Neural cell (in vitro differentiated cells): ENCODE data around the gene SELENON.

Source experiments
- CTCF ChIP-seq: fragments of 450-650 bp; IDR thresholded peaks from 2 replicates; pipeline ENCODE4 v1.5.1; 2014; ENCODE audit warnings: antibody characterized with exemption, mild to moderate bottlenecking, moderate library complexity; ENCODE audit not compliant: poor library complexity, severe bottlenecking
- EP300 ChIP-seq: fragments of 450-650 bp; conservative IDR thresholded peaks from 2 replicates; pipeline ENCODE4 v1.6.1; 2014; ENCODE audit warnings: antibody characterized with exemption, mild to moderate bottlenecking, moderate library complexity; ENCODE audit not compliant: poor library complexity, severe bottlenecking
- EZH2 ChIP-seq: fragments of 200-600, 300-800 bp; shearing (Covaris generic), sonication (generic); IDR thresholded peaks from 2 replicates; pipeline ENCODE4 v1.6.1; 2014; ENCODE audit warnings: antibody characterized with exemption, low read length, borderline replicate concordance, mild to moderate bottlenecking; ENCODE audit not compliant: insufficient read depth, poor library complexity, severe bottlenecking
- POLR2AphosphoS5 ChIP-seq: IDR thresholded peaks from 2 replicates; pipeline ENCODE4 v1.6.1; 2012
- TF ChIP-seq, protein P1 (sequence below): IDR thresholded peaks from 2 replicates; pipeline ENCODE4 v1.6.1; 2012; ENCODE audit warnings: borderline replicate concordance

DNA sequence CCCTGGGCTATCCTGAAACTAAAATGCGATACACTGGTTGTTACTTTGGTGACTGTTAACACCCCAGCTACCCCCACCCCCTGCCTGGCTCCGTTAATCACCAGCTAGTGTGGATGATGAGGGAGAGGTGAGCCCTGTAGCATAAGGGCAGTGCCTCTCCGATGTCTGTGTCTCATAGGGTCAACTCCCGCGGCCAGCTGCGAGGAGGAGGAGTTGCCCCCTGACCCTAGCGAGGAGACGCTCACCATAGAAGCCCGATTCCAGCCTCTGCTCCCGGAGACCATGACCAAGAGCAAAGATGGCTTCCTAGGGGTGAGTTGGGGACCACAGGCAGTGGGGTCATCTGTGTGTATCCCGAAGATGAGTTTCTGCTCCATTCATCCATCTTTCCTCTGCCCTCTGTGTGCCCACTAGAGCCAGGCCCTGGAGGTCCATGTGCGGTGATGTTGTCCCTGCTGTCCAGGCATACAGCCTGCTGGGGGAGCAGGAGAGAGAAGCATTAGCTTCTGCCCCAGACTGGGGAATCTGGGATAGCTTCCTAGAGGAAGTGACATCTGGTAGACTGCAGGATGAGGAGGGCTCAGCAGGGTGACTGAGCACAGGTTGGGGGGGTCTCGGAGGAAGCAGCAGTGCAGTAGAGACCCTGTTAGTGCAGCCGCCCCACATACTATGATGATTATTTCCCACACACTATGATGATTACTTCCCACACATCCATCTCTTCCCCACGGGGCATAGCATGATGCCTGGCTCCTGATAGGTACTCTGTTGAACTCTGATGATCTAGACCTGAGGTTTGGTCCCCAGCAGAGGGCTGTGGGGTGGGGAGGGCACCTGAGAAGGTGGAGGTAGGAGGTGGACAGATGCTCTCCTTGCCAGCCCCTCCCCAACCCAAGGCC is 5.2 kb downstream of the SELENON start:
- TF ChIP-seq CTCF: no peak
- TF ChIP-seq EP300: no peak
- no peak for TF ChIP-seq POLR2AphosphoS5
- no peak for TF ChIP-seq EZH2
- TF ChIP-seq, protein P1, sequence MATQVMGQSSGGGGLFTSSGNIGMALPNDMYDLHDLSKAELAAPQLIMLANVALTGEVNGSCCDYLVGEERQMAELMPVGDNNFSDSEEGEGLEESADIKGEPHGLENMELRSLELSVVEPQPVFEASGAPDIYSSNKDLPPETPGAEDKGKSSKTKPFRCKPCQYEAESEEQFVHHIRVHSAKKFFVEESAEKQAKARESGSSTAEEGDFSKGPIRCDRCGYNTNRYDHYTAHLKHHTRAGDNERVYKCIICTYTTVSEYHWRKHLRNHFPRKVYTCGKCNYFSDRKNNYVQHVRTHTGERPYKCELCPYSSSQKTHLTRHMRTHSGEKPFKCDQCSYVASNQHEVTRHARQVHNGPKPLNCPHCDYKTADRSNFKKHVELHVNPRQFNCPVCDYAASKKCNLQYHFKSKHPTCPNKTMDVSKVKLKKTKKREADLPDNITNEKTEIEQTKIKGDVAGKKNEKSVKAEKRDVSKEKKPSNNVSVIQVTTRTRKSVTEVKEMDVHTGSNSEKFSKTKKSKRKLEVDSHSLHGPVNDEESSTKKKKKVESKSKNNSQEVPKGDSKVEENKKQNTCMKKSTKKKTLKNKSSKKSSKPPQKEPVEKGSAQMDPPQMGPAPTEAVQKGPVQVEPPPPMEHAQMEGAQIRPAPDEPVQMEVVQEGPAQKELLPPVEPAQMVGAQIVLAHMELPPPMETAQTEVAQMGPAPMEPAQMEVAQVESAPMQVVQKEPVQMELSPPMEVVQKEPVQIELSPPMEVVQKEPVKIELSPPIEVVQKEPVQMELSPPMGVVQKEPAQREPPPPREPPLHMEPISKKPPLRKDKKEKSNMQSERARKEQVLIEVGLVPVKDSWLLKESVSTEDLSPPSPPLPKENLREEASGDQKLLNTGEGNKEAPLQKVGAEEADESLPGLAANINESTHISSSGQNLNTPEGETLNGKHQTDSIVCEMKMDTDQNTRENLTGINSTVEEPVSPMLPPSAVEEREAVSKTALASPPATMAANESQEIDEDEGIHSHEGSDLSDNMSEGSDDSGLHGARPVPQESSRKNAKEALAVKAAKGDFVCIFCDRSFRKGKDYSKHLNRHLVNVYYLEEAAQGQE: no peak
